GM19328 (cell line): ENCODE results near the gene PHF1.
A peak's percentile ranks its signal among the peaks of the same experiment; 100 is the strongest.

ENCODE experiments used
- ATAC-seq: cut with Tn5 transposase; IDR thresholded peaks from one replicate; pipeline ENCODE4 v1.9.1; 2021; ENCODE audit warnings: mild to moderate bottlenecking, moderate library complexity; ENCODE audit not compliant: unreplicated experiment

Gene PHF1

DNA sequence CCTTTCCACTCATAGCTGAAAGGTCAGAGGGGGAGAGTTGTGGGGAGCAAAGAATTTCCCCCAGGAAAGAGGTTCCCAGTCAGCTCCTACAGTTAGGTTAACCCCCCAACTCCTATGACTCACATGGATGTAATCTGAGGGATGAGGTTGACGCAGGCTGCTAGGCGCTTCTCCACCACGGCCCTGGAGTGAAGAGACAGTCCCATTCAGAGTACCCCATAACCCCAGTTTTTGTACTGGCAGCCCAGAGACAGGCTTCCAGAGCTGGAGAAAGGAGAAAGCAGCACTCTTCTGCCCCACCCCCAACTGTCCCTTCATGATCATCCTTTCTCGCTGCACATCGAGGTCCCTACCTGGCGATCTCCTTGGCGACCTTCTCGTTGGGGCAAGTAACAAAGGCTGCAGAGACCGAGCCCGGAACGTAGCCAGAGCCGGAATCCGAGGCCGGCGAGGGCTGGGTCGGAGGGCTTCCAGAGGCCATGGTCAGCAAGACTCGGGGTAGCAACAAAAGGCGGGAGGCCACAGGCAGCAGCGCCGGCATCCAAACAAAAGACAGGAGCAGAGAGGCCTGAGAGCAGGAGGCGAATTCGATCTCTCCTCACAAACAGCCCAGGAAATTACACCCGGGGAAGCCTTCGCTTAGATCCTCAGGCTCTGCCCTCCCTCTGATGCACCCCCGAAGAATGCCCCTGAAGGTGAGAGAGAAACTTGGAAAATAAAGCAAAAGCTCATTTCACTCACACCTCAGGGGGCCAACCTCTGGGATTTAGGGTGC, 6.5 kb downstream of the PHF1 start:
- no peak for ATAC-seq

DNA sequence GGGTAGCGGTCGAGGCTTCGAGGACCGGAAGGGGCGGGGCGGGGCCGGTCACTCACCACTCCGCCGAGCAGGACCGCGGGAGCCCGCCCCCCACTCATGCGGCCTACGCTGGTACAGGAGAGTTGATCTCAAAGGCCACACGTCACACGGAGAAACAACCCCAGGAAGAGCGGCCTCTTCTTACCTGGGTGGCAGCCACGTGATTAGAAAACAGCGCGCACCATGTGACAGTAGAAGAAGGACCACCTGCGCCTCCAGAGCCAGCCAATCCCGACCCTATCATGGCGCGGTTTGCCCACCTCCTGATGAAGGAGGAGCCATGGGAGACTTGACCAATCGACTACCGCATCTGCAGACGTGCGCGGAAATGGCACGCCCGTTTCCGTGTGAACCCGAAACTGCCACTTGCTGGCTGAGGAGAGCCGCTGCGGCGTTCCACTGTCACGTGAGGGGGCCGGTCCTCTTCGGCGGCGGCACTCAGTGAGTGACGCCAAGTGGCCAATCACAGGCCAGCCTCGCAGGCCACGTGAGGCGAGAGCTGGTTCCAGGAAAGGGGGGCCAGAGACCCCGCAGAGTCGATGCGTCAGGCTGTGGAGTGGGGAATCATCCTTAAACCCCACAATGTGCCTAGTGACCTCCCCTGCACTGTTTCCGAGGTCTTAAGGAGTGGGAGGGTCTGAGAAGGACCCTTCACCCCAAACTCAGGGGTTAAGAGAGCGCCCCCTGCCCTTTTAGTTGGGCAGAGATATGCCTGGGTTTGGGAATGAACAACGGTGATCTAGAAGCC, 7.3 kb downstream of the PHF1 start, which contains the start of gene CUTA:
Gene CUTA, minus strand, starts transcription at position 205 of the 787 bp plus-strand sequence. Its CDS starts 107 bp downstream, at position 98.
- peak; percentile 86 for ATAC-seq

DNA sequence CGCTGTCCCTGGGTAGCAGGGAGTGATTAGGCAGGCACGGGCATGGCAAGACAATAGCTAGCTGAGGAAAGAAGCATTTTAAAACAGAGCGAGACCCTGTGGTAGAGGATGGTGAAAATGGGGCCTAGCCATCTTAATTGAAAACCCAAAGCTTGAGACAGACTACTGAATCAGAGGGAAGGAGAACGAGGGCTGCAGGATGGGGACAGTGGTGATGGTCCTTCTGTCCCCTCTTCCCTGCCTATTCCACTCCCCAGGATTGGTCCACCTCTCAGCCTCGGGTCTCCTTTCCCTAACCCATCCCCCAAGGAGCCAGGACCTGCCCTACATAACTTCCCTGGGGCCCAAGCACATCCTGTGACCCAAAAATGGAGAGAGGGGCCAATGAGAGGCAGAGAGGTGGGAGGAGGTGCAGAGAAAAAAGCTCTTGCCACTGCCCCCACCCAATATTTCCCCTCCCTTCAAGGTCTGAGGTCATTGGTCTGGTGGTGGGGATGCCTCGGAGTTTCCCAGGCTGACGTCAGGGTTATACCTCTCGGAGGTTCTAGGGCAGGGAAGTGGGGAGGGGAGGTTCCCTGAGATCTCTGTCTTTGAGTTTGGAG, 8.0 kb downstream of the PHF1 start:
- ATAC-seq = no peak

DNA sequence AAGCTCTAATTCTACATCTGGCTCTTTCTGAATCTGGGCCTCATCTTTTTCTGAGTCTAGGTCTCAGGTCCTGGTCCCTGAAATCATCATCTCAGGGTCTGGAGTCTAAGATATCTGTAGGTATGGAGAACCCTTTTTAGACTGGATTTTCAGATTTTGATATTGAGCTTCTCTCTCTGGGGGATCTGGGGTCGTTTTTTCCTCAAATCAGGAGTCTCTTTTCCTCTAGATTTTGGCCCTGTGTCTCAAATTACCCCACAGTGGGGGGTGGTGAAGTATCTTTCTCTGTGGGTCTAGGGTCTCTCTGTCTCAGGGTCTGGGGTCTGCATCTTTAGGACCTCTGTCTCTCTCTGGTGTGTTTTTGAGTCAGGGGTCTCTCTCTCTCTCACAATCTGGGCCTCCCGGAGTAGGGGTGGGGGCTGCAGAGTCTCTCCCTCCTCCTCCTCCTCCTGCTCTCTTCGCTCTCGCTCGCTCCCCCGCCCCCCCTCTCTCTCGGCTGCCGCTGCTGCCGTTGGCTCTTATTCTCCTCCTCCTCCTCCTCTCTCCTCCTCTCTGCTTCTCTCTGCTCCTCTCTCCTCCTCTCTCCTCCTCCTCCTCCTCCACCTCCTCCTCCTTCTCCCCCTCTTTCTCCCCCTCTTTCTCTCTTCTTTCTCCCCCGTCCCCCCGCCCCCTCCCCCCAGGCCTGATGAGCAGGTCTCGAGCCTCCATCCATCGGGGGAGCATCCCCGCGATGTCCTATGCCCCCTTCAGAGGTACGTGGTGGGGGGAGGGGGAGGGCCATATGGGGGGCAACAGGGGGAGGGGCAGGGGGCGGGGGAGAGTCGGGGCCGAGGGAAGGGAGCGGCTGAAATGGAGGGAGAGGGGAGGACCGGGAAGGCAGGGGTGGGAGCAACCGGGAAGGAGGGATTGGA, 9.0 kb downstream of the PHF1 start, which contains the start of gene SYNGAP1:
Gene SYNGAP1, plus strand, starts transcription at position 486 of the 911 bp plus-strand sequence. Its CDS starts 200 bp downstream, at position 686.
- ATAC-seq = no peak

DNA sequence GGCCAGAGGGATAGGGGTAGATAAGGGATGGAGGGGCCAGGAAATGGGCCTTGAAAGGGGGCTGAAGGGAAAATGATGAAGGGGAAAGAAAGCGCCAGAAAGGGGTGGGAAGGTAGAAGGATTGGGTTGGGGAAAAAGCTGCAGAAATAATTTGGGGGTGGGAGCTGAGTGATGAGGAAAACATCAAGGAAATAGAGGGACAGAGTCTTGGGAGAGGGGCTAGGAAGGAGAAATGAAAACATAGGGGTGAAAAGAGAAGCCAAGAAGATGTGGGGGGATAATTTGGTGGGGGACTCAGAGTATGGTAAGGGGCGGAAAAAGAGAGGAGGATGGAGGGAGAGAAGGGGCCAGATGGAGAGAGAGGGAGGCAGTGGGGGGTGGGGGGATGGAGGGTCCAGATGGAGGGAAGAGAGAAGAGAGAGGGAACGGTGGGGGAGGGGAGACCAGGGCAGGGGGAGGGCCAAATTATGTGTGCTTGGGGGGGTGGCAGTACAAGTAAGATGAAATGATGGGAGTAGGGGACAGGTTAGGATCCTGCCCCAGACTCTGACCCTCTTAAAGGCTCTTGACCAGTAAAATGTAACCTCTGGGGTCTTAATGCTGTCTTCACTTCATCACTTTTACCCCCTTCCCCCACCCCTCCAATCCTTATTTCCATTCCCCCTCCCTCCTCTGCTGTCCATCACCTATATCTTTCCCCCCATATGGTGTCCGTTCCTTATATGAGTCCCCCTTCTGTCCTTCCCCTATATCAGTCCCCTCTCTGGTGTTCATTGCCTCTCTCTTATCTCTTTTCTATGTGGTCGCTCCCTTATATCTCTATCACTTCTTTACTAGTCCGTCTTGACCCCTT, 9.9 kb downstream of the PHF1 start:
- no peak for ATAC-seq

DNA sequence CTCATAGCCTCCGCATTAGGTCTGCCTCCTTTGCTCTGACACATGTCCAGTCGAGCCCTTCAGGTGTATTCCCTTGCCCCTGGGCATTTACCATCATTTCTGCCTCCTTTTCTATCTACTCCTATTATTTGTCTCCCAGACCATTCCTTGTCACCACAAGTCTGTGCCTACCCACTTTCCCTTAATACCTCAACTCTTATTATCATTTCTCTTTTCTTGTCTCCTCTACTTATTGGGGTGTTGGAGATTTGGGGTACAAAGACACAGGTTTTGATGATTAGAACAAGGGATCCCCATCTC, 10.5 kb downstream of the PHF1 start:
- no peak for ATAC-seq

DNA sequence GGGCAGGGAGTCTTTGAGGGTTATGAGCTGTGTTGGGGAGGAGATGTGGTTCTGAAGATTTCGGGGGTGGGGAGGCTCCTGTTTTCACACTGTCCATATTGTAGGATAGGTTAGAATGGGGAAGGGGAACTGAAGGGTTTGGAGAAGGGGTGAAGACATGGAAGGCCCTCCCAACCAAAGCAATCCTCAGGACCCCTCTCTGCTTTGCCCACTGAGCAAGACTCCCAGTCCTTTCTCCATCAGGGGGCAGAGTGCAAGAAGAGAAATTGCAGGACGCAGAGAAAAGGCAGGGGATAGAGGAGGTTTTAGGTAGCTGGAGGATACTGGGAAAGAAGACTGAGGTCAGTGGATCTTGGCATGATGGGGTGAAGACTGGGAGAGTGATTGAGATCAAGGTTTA, 13.0 kb downstream of the PHF1 start:
- no peak for ATAC-seq

DNA sequence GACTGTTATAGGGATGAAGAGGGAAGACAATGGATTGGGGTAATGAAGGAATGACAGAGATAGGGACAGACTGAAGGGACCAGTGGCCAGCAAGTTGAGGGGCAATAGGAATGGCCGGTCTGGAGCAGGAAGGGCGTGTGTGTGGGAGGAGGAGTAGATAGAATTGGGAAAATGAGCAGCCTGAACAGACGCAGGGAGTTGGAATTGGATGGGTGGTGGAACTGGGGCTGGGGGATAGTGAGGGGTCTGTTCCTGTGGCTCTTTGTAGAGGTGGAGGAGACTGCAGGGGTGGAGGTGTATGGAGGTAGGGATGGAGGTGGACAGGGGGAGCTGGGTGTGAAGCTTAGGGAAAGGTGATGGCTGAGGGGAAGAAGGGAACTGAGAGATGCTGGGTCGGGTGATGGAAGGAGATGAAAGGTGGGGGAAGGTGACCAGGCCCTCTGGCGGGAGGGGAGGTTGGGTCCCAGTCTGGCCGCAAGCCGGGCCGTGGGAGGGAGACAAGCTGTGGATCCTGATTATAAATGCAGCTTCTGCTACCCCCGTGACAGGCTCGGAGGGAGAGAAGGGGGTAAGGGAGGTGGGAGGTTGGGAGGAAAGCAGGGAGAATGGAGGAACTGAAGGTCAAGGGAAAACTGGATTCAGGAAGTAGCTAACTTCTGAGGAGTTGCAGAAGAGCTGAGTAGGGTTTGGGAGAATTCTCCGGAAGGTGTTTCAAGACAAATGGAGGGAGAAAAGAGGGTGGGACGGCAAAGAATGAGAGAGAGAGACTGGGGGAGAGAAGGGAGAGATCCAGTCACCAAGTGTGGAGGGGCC, 14.2 kb downstream of the PHF1 start:
- no peak for ATAC-seq

DNA sequence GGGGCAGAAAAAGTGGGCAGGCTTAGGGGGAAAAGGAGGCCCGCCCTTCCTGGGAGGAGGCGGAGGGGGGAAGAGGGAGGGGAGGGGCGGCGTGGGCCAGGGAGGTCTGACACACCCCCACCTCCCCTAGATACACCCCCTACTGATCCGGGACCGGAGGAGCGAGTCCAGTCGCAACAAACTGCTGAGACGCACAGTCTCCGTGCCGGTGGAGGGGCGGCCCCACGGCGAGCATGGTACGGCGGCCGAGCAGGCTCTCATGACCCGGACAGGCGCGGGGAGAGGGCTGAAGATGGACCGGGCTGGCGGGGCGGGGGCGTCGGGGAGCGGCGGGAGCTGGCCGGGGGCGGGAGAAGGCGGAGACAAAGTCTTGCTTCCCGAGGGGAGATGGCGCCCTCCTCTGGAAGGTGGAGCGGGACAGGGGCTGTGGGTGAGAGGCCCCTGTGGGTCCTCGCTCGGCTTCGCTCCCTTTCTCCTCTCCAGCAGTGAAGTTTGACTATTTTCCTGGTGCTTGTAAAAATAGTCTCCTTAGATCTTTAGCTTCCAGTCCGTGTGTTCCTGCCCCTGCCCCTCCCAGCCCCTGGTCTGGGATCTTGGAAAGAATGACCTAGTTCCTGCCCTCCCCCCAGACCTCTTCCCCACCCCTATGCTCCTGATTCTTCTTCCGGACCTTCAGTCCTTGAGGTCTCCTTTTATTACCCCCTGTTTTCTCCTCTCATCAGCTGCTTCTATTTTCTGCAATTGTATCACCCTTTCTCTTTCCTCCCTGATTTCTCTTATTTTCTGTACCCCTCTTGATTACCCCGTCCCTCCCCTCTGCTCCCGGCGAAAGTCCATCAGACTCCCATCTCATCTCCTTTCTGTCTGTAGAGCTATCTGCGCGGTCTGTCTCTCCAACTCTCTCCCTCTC, 15.1 kb downstream of the PHF1 start:
- ATAC-seq = no peak

DNA sequence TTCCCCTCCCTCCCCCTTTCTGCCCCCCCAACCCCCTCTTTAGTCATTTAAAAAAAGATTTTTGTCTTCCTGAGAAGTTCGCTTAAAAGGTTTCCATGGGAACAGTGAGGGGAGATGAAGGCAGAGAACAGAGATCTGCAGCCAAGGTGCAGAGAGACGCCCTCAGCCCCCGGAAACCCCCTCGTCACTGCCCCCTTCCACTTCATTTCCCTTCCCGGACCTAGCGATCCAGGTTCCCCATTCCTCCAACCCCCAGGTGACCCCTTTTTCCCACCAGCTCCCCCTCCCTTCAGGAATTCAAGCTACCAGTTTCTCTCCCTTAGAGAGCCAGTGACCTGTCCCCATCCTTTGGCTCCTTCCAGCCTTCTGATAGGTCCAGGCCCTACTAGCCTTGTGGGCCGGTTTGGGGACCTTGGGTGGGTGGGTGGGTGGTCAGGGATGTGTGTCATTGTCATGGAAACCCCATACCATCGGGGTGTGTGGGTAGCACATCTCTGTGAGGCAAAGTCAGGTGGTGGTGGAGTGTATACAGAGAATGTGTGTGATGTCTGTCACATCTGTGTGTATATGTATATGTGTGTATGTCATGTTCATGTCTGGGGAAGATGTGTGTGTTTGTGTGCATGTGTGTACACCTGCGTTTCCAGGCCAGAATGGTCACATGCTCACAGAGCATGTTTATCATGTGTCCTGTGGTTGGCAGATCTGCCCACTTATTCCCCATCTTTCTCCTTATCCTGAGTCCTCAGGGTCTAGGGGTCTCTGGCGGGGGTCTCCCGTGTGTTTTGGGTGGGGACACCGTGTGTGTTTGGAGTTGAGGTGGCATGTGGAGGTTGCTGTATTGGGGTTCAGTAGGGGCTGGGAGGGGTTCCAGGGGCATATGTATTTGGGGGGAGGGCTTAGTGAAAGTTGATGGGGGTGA, 16.0 kb downstream of the PHF1 start:
- ATAC-seq = no peak

DNA sequence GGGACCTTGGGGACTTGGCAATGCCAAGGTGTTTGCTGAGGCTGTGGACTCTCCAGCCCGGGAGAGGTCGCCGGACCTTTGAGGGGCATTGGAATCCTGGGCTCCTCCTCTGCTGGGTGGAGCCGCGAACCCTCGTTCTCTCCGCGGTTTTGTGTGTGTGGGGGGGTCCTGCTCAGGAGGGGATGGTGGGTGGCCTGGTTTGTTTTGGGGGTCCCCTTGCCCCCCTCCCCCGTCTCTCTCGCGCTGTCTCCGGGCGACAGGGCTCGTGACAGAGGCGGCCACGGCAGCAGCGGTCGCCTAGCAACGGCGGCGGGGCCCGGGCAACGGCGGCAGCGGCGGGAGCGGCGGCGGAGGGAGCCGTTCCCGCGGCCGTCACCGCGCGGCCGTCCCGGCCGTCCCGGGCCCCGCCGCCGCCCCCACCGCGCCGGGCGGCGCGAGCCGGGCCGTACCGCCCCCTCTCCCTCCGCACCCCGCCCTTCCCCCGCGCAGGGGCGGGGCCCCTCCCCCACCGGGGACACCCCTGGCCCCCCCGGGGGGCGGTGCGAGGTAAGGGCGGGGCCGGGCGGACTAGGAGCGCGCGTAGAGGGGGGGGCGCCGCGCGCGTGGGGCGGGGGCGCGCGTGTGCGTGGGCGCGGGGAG, 16.9 kb downstream of the PHF1 start:
- no peak for ATAC-seq

DNA sequence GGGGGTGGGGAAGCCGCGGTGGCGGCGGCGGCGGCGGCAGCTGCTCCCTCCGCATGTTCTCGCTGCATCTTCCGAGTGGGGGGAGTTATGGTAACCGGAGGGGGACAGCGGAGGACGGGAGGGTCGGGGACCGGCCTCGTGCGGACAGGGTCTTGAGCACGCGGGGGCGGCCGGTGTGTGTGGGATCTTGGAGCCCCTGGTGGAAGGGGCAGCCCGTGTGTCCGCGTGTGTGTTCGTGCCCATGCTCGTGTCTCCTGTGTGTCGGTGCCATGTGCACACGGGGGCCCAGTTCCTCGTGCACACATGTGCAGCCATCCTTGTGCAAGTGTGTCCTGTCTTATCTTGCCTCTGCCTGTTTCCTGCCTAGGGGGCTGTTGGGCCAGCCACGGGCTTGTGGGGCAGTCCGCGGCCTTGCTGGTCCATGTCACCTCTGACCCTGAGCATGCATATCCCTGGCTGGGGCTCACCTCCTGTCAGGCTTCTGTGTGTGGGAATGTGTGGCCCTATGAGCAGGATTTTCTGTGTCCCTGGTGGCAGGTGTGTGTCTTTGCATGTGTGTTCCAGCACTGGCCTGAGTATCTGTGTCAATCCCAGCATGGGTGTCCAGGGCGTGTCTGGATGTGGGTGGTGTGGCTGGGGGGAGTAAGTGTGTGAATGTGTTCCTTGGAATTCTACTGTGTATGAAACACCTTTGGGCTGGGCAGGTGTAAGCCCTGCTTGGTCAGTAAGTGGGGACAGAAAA, 17.6 kb downstream of the PHF1 start:
- ATAC-seq = no peak

DNA sequence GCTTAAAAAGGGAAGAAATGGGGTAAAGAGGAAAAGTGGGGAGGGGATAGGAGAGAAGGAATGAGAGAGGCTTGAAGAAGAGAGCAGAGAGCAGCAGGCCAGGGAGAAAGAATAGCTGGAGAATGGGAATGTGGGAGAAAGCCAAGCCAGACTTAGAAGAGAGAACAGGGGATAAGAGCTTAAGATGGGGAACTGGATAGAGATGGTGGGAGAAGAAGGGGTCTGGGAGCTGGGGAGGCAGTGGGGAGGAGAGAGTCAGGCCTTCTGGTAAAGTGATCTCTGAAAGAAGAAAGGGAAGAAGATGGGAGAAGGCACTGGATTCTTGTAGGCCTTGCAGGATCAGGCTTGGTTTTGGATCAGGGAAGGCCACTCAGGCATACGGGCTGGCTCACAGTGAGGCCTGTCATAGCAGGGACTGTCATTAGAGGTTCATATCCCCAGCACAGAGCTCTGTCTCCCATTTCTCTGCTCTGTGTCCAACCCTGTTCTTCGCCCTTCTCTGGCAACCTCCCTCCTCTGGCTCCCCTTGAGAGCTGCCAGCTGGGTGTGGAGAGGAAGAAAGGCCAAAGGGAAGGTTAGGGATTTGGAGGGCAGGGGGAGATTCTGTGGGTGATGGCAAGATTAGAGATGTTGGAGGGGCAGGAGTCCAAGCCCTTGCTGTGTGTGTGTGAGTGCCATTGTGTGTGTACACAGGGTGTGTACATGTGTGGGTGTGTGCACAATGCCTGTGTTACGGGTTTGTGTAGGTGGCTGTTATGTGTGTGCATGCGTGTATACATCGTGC, 18.3 kb downstream of the PHF1 start:
- ATAC-seq = no peak

DNA sequence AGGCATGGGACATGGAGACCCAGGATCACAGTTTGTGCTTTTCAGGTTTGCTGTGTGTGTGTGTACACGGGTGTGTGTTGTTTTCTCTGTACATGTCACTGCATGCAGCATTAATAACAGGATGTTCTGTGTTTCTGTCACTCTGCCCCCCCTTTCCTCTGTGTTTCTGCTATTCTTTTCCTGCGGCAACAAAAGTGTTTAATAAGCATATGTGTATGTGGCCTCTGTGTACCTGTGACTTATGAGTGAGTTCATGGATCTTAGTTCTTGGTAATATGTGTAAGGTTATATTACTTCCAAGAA, 18.9 kb downstream of the PHF1 start:
- ATAC-seq = no peak

DNA sequence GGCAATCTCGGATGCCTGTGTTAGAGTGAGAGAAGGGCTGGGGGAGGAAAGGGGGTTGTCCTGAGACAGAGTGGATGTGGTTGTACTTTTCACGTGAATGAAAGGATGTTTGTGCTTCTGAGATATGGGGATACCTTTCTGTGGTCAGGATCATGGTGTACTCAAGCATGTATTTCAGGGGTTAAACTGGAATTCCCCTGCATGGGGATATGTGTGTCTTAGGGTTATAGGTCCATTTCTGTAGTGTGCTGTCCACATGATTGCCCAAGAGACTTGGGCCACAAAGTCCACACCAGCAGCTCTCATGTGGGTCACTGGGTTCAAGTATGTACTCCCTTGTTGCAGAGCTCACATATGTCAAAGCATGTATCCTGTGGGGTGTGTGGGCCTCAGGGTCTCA, 19.5 kb downstream of the PHF1 start:
- no peak for ATAC-seq
